GM12878 (cell line): ENCODE results near the gene TBPL2. TPM values are rescaled to one million over a fixed set of nuclear protein-coding genes. Genes with fewer than 3 reads are reported as not detected.

Experiments used
- ATAC-seq: fragments of 200-7000 bp; cut with Tn5 transposase; 3 replicates; pipeline ENCODE4 v1.9.1; 2020; ENCODE audit warnings: mild to moderate bottlenecking, moderate library complexity
- BruUV-seq: library from RNA; stranded (reverse); fragments of 400-500 nt; replicated peaks from 2 replicates; lab custom pipeline; 2021; lab: Mats Ljungman, UMichigan
- CTCF ChIA-PET: fragments of 300-600 bp; sonication (Branson Sonifier 250); formaldehyde crosslinking; extraction: SDS; loops from one replicate; lab custom pipeline; 2021; ENCODE audit warnings: inconsistent platforms; lab: Yijun Ruan, JAX
- POLR2A ChIA-PET: fragments of 350-600 bp; formaldehyde crosslinking; extraction: SDS; loops from one replicate; lab custom pipeline; 2021; ENCODE audit warnings: inconsistent platforms; lab: Charles Lee
- RAD21 ChIA-PET: fragments of 300-600 bp; sonication (Branson Sonifier 250); formaldehyde crosslinking; loops from one replicate; lab custom pipeline; 2023; ENCODE audit warnings: antibody characterized with exemption; ENCODE audit not compliant: unreplicated experiment; lab: Charles Lee
- SMC1A ChIA-PET: fragments of 300-600 bp; sonication (Branson Sonifier 250); formaldehyde crosslinking; loops from one replicate; lab custom pipeline; 2023; ENCODE audit not compliant: unreplicated experiment, uncharacterized antibody; lab: Charles Lee
- DNase-seq: peaks from one replicate; pipeline ENCODE4 v3.0.0-alpha.2; 2011; ENCODE audit warnings: low read depth, low spot score
- FAIRE-seq: peaks from 3 replicates; lab custom pipeline; 2011; peaks lifted over from hg19 to GRCh38; lab: Jason Lieb, UNC
- H2AFZ ChIP-seq: 2 replicates; pipeline ENCODE4 v1.6.0; 2011; ENCODE audit warnings: low read depth, low read length, control low read depth; ENCODE audit not compliant: control insufficient read depth
- H3K27ac ChIP-seq: 2 replicates; pipeline ENCODE4 v1.5.1; 2011; ENCODE audit warnings: control low read depth; ENCODE audit not compliant: control insufficient read depth, insufficient read depth
- H3K27me3 ChIP-seq, 2 experiments: replicated peaks in 1 of 2; 2 replicates each; pipeline versions ENCODE4 v1.6.0 to v1.6.1; 2011; ENCODE audit warnings: low read length in 1 of 2; ENCODE audit not compliant: control insufficient read depth in 2 of 2, insufficient read depth in 2 of 2
- H3K36me3 ChIP-seq, 2 experiments: 2 replicates each; pipeline ENCODE4 v1.5.1; 2011; ENCODE audit warnings: low read length in 1 of 2; ENCODE audit not compliant: control insufficient read depth in 2 of 2, insufficient read depth in 2 of 2
- H3K4me1 ChIP-seq: 2 replicates; pipeline ENCODE4 v1.6.1; 2011; ENCODE audit warnings: mild to moderate bottlenecking, low read length, moderate library complexity, mixed read lengths; ENCODE audit not compliant: control insufficient read depth, insufficient read depth
- H3K4me2 ChIP-seq: 2 replicates; pipeline ENCODE4 v1.6.0; 2011; ENCODE audit warnings: control low read depth; ENCODE audit not compliant: control insufficient read depth, insufficient read depth
- H3K4me3 ChIP-seq: fragments of 200-600 bp; sonication (generic); 2 replicates; pipeline ENCODE4 v1.5.1; 2016
- H3K79me2 ChIP-seq: 2 replicates; pipeline ENCODE4 v1.6.0; 2011; ENCODE audit warnings: low read length; ENCODE audit not compliant: control insufficient read depth, insufficient read depth
- H3K9ac ChIP-seq: 2 replicates; pipeline ENCODE4 v1.8.0; 2011; ENCODE audit warnings: low read length, control low read depth, mixed read lengths; ENCODE audit not compliant: control insufficient read depth, insufficient read depth
- H3K9me3 ChIP-seq: replicated peaks from 3 replicates; pipeline ENCODE4 v1.5.1; 2011; ENCODE audit warnings: mild to moderate bottlenecking, low read length; ENCODE audit not compliant: control insufficient read depth, insufficient read depth
- H4K20me1 ChIP-seq: 2 replicates; pipeline ENCODE4 v1.6.0; 2011; ENCODE audit not compliant: control insufficient read depth, insufficient read depth
- JUNB ChIP-seq: IDR thresholded peaks from 2 replicates; pipeline ENCODE4 v1.6.1; 2016; ENCODE audit warnings: antibody characterized with exemption, mild to moderate bottlenecking
- NBN ChIP-seq: fragments of 450-650 bp; IDR thresholded peaks from 2 replicates; pipeline ENCODE4 v1.6.1; 2016
- NFYA ChIP-seq: IDR thresholded peaks from 2 replicates; pipeline ENCODE4 v1.6.1; 2011; ENCODE audit warnings: low read depth, mild to moderate bottlenecking, low read length, improper control_type of control experiment, borderline replicate concordance
- WGBS: methylation state at CpG from one replicate; pipeline ENCODE4 v1.1.6; 2016; ENCODE audit warnings: low lambda C conversion rate; ENCODE audit not compliant: insufficient replicate concordance, insufficient coverage; ENCODE audit errors: missing lambda C conversion rate; 5-methylcytosine and 5-hydroxymethylcytosine counted together
- in situ Hi-C: fragments of 300-500 bp; cut with MboI; formaldehyde crosslinking; loops from 9 replicates; pipeline ENCODE4 v1.14.3; 2018; ENCODE audit warnings: mixed read lengths
- intact Hi-C: fragments of 100-400 bp; cut with micrococcal nuclease; formaldehyde crosslinking; loops from one replicate; pipeline ENCODE4 v1.14.2; 2022; ENCODE audit not compliant: unreplicated experiment
- polyA plus RNA-seq, 11 experiments: library from polyadenylated mRNA; depleted of rRNA in 4 of 11; unstranded in 6 of 11; stranded (reverse) in 5 of 11; fragments of >200 nt; fragmentation: Nextera tagmentation in 4 of 11; fragmentation: Illumina TruSeq in 1 of 11; extraction: Ambion mirVana in 4 of 11; extraction: Trizol in 1 of 11; gene quantifications; 1 replicate in 1 of 11; 2 replicates in 10 of 11; pipeline versions ENCODE4 v1.2.1 to v1.2.3, GENCODE V29; 2011 to 2016; ENCODE audit warnings: inconsistent platforms in 2 of 11, missing spikeins in 2 of 11, low read depth in 1 of 11
- total RNA-seq, 4 experiments: library from RNA; depleted of rRNA in 3 of 4; stranded (reverse); fragments of >200 nt in 3 of 4; fragmentation: Illumina TruSeq in 1 of 4; extraction: Trizol in 1 of 4; gene quantifications; 2 replicates each; pipeline versions ENCODE4 v1.2.1 to v1.2.3, GENCODE V29; 2013 to 2021
- TF ChIP-seq, protein P1 (sequence below): fragments of 450-650 bp; formaldehyde crosslinking; IDR thresholded peaks from 2 replicates; pipeline ENCODE4 v1.4.0; 2022; ENCODE audit warnings: mild to moderate bottlenecking, moderate library complexity

The TBPL2 gene
- total and polyA plus RNA-seq, 10 of the 15 experiments (the other 5 are each of a cell fraction or from before 2014, with no cell fraction given), result 0.41 TPM; not detected in 9

DNA sequence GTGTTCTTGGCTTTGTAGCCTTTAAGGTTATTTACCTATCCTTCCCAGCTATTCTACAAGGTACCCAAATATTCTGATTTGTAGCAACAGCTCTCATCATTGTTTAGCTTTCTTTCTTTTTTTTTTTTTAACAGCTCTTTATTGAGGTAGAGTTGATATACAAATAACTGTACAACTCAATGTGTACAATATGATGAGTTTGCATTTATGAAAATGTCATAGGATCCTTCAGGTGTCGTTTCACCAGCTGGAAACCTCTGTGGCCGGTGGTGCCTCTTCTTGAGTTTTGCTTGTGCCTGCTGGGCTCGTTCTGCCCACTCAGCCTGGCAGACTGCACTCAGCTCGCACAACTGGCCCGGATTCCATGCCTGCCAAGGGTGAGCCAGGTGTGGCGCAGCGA lies 26.9 kb upstream of the TBPL2 start:
- Histone ChIP-seq H2AFZ (no peak overlapping the region), H3K27ac (no peak overlapping the region), H3K27me3 (no peaks in the 10 kb centered on the region), H3K9me3 (no peaks in the 10 kb centered on the region; the same call in 2 of the 3 replicates), H3K4me1 (no peaks in the 10 kb centered on the region), H3K4me2 (no peak overlapping the region), H3K9ac (no peak overlapping the region), H4K20me1 (no peaks in the 10 kb centered on the region), H3K36me3 (no peaks in the 10 kb centered on the region), H3K79me2 (no peaks in the 10 kb centered on the region), H3K4me3 (no peak overlapping the region)
- POLR2A ChIA-PET, result no interaction called here
- FAIRE-seq (no peak), DNase-seq (no peak), ATAC-seq (no peak)
- SMC1A ChIA-PET, result no interaction called here
- intact Hi-C loops, result no loop called here
- TF ChIP-seq NFYA, result no peak
- no peak for TF ChIP-seq NBN
- TF ChIP-seq, protein P1, sequence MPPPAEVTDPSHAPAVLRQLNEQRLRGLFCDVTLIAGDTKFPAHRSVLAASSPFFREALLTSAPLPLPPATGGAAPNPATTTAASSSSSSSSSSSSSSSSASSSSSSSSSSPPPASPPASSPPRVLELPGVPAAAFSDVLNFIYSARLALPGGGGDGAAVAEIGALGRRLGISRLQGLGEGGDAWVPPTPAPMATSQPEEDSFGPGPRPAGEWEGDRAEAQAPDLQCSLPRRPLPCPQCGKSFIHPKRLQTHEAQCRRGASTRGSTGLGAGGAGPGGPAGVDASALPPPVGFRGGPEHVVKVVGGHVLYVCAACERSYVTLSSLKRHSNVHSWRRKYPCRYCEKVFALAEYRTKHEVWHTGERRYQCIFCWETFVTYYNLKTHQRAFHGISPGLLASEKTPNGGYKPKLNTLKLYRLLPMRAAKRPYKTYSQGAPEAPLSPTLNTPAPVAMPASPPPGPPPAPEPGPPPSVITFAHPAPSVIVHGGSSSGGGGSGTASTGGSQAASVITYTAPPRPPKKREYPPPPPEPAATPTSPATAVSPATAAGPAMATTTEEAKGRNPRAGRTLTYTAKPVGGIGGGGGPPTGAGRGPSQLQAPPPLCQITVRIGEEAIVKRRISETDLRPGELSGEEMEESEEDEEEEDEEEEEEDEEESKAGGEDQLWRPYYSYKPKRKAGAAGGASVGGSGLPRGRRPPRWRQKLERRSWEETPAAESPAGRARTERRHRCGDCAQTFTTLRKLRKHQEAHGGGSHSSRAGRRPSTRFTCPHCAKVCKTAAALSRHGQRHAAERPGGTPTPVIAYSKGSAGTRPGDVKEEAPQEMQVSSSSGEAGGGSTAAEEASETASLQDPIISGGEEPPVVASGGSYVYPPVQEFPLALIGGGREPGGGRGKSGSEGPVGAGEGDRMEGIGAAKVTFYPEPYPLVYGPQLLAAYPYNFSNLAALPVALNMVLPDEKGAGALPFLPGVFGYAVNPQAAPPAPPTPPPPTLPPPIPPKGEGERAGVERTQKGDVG (CRISPR knock-in tag), result no peak
- TF ChIP-seq JUNB, result no peak
- CTCF ChIA-PET, result interaction anchor here (0.6 to 3.0 kb wide), 2 partner anchors 21 to 798 kb away, joined by 3 to 12 read pairs; no protein-coding TSS in a partner anchor
- WGBS, result 29% methylated on average over 7 of the region's 7 CpGs
- no TSS peak for BruUV-seq
- in situ Hi-C loops, result no loop called here
- RAD21 ChIA-PET, result no interaction called here
